GM21367 (cell line): ENCODE data around the gene C9orf72.
"Not testable (repeated sequence)": the region's sequence is repeated elsewhere in the genome, so short reads cannot be mapped to it uniquely, and the experiment has no call there.

ENCODE experiments used
- ATAC-seq: cut with Tn5 transposase; IDR thresholded peaks from one replicate; pipeline ENCODE4 v1.9.1; 2021; ENCODE audit not compliant: unreplicated experiment

Gene C9orf72

GRCh38 chr9:27519466-27520465 is 53.5 kb downstream of the C9orf72 start:
- ATAC-seq, result no peak

DNA sequence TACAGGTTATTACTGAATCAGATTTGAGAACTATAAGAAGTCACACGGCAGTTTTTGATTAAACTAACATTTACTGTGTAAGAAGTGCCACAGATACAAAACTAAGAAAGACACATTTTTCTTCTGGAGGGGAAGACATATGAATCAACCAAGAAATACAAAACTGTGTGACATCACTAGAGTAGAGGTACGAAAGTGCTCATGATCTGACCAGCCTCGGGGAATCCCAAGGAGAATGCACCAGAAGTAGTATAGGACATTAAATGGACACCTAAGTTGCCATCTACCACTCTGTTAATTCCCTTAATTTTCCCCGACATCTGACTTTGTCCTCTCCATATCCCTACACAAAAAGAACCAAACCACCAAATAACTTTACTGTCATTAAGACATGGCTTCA is 54.5 kb downstream of the C9orf72 start:
- ATAC-seq, result no peak

DNA sequence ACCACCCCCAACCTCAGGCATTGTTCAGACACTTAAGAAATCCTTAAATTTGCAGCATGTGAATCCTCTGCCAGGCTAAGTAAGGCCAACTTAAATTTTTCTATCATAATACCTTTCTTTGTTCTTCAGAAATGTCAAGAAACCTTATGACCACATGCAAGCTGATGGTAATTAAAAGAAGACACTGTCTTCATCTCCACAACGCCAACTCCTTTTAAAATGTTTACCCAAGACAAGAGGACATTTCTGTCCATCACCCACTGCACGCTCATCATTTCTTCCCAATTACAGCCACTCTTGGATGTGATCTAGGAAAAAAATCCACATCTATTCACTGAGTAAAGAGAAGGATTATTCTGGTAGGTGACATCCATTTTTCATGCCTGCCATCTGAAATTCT is 55.3 kb downstream of the C9orf72 start:
- no peak for ATAC-seq

DNA sequence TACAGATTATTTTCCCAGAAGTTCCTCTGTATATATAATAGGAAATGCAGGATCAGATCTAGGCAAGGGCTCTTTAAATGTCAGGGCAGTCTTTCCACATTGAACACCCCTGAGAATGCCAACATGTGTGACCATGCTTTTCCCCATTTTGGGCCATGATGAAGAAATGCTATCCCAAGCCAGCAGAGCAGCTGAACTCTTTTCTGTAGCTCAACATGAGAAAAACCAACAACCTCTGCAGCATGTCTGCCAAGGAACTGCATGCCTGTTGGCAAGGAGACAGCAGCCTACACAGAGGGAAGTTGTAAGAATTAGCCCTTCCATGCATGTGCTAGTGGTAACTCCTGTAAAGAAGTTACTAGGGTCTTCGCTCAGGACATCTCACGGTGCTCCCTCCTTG is 58.7 kb downstream of the C9orf72 start:
- no peak for ATAC-seq

DNA sequence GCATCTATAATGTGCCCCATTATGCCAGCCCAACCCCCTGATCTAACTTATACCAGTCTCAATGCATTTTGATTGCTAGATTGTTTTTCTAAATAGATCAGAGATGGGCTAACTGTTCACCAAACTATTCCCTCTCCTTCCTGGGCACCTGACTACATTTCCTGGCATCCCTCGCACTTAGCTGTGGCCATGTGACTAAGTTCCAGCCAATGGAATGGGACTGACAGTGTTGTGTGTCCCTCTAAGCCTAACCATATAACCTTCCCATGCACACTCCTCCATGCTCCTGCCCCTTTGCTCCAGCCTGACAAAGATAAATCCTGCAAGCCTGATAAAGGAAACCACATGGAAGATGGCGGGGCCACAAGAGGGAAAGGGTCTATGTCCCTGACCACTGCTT is 61.5 kb downstream of the C9orf72 start:
- ATAC-seq, result no peak

DNA sequence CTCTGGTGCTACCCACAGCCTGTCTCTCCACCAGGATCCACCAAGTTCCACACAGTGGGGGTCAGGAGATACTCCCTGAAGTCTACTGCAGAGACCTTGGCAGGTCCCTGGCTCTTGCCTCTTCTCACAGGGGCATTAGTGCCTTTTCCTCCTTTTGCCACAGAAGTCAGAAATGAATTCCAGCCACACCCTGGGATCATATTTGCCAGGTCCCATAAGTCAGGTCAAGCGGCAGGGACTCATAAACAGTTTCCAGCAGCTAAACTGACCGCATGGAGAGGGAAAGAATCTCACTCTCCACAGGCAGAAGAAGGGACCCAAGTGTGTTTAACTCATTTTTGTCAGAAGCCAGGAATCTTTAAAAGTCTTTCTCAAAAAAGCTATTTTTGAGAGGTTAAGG is 62.5 kb downstream of the C9orf72 start:
- no peak for ATAC-seq

GRCh38 chr9:27506981-27507380 is 66.3 kb downstream of the C9orf72 start:
- ATAC-seq, result no peak

DNA sequence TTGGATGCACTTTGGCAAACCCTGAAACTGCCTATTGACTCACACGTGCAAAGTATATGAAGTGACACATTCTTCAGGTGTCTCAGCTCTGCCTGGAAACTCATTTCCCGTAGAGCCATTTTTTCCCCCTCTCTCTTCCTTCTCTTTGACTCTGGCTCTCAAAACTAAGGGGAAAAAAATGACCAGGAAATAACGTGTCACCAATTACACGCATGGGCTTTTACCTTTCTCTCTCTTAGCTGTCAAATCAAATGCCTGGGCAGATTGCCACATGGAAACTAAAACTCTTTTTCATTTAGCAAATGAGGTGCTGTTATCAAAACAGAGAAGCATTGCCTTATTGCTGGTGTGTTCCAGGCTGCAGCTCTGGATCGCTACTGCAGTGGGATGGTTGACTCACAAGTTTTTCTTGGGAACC is 67.5 kb downstream of the C9orf72 start:
- ATAC-seq, result no peak

DNA sequence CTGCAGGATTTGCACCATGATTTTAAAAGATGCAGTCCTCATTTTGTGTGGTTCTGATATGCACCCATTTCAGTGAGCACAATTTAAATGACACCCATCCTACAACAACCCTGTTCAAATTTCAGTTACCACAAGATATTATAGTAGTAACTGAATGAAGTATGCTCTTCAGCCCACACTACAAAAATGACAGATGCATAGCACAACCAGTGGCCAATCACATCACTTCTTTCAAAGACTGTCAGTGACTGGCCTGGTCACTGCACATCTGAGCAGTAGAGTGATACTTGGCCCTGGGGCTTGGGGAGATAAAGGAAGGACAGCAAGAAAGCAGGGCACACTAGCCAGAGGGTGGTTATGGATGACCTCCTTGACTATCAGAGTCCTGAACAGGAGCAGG is 69.0 kb downstream of the C9orf72 start:
- ATAC-seq, result no peak

GRCh38 chr9:27503623-27504022 is 69.7 kb downstream of the C9orf72 start:
- ATAC-seq, result no peak

- ATAC-seq, result not testable (repeated sequence)
Observed at GRCh38 chr9:27500902-27501301, 72.4 kb downstream of the C9orf72 start.

DNA sequence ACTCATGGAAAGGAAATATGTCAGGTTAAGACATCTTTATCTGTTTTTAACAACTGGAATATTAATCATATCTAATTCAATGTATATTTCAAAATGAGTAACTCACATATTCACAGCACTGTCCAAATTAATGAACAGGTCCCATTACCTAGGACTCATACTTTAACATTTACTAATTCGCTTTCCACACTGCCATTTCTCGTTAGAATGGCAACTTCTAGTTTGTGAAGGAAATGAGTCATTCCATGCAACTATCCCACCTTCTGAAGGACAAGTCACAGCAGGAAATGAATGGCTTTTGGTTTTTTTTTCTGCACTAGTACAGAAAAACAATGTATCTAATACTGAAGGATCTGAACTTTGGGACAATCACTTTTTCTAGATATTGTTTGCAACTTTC is 73.8 kb downstream of the C9orf72 start:
- no peak for ATAC-seq

DNA sequence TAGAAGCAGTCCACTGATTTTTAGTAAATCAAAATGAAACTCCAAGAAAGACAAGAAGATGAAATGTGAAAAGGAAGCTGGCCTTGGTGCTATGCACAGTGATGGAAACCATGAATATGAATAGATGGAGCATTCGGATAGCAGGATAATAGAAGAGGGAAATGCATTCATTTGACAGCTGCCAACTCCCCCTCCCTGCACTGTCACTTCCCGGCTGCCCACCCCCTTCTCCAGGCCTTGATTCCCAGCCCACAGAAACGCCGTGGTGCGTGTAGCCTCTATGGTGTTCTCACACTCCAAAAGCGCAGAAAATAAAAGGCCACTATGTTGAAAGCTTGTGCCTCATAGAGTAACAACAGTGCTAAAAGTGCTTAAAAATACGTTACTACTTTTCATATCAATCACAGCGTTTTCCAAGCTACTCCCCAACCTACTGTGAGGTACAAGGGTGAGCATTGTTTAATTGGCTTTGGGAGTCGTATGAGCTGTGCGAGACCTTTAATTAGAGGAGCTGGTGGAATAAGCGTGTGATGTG is 75.3 kb downstream of the C9orf72 start:
- ATAC-seq, result no peak
